Keratinocyte (primary cell): ENCODE data around the gene ENKD1.

Experiments used
- CTCF ChIP-seq, 3 experiments: IDR thresholded peaks in 1 of 3; conservative IDR thresholded peaks in 1 of 3; optimal IDR thresholded peaks in 1 of 3; 2 replicates in 2 of 3; 3 replicates in 1 of 3; pipeline versions ENCODE3 to v1.5.1; 2011; ENCODE audit warnings: low read length in 3 of 3, mild to moderate bottlenecking in 3 of 3, moderate library complexity in 2 of 3, control low read depth in 1 of 3, inconsistent platforms in 1 of 3; ENCODE audit not compliant: insufficient read depth in 2 of 3; ENCODE audit errors: extremely low read depth in 1 of 3
- EZH2 ChIP-seq: IDR thresholded peaks from one replicate; pipeline ENCODE4 v1.6.1; 2012; ENCODE audit warnings: inconsistent platforms, mild to moderate bottlenecking, low read length, moderate library complexity

DNA sequence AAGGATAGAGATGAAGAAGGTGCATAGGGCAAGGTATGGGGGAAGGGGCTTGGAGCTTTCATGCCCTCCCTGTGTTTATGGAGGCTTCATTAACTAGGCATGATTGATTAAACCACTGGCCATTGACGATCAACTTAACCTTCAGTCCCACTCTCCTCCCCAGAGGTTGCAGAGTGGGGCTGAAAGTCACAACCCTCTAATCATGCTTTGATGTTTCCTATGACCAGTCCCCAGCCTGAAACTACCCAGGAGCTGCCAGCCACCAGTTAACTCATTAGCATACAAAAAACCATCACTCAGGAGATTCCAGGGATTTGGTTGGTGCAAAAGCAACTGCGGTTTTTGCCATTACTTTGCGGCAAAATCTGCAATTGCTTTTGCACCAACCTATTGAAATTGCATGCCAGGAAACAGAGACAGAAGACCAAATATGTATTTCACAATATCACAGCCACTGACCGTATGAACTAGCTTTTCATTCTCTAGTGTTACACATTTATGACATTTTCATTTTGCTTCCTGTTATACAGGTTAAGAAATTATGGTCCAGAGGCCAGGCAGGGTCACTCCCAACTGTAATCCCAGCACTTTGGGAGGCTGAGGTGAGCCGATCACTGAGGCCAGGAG is 47.2 kb upstream of the ENKD1 start:
- TF ChIP-seq CTCF (optimal IDR thresholded peaks at IDR 0.05 in 1 of 3, IDR thresholded peaks at IDR 0.05 in 1 of 3, conservative IDR thresholded peaks at IDR 0.05 in 1 of 3; ENCODE audit: extremely low read depth in 1 of 3, insufficient read depth in 2 of 3, low read length in 3 of 3) (no peak), EZH2 (no peak)
